ENCODE data around the gene ZC3H12D.

GRCh38 chr6:149500096-149500495, 15.3 kb upstream of the ZC3H12D start:
- TF ChIP-seq, protein P1, sequence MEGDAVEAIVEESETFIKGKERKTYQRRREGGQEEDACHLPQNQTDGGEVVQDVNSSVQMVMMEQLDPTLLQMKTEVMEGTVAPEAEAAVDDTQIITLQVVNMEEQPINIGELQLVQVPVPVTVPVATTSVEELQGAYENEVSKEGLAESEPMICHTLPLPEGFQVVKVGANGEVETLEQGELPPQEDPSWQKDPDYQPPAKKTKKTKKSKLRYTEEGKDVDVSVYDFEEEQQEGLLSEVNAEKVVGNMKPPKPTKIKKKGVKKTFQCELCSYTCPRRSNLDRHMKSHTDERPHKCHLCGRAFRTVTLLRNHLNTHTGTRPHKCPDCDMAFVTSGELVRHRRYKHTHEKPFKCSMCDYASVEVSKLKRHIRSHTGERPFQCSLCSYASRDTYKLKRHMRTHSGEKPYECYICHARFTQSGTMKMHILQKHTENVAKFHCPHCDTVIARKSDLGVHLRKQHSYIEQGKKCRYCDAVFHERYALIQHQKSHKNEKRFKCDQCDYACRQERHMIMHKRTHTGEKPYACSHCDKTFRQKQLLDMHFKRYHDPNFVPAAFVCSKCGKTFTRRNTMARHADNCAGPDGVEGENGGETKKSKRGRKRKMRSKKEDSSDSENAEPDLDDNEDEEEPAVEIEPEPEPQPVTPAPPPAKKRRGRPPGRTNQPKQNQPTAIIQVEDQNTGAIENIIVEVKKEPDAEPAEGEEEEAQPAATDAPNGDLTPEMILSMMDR (IDR thresholded peaks at IDR 0.05) = no peak
- no peak for TF ChIP-seq ZFX (IDR thresholded peaks at IDR 0.05; ENCODE audit: borderline replicate concordance)

All from 22Rv1 (cell line).